Measurements from ENCODE around the gene IGF1R. TPM values are rescaled to one million over a fixed set of nuclear protein-coding genes. Genes with fewer than 3 reads are reported as not detected.
A peak's percentile ranks its signal among the peaks of the same experiment; 100 is the strongest.

Gene IGF1R
- total RNA-seq, 1 donor from 2014 or later, result 145 TPM

GRCh38 chr15:98900356-98900755, 252.0 kb downstream of the IGF1R start:
- Mint-ChIP-seq H3K4me3 (ENCODE audit: unreplicated experiment) (no peak overlapping the region), H3K27me3 (ENCODE audit: unreplicated experiment) (peaks cover 16% of the 10 kb centered on the region), H3K36me3 (ENCODE audit: unreplicated experiment) (peaks cover 19% of the 10 kb centered on the region), H3K4me1 (ENCODE audit: low read depth, unreplicated experiment) (peaks cover 48% of the 10 kb centered on the region), H3K9me3 (ENCODE audit: unreplicated experiment) (peaks cover 13% of the 10 kb centered on the region), H3K27ac (ENCODE audit: unreplicated experiment) (peak overlapping the region; percentile 54)
- TF ChIP-seq CTCF (IDR thresholded peaks at IDR 0.05; ENCODE audit: partially characterized antibody, unreplicated experiment), result no peak
- no peak for DNase-seq

GRCh38 chr15:98901434-98902072, 253.2 kb downstream of the IGF1R start:
- H3K36me3 Mint-ChIP-seq (ENCODE audit: unreplicated experiment), result peaks cover 17% of the 10 kb centered on the region
- peak overlapping the region; percentile 16 for H3K27ac Mint-ChIP-seq (ENCODE audit: unreplicated experiment)
- no peak for DNase-seq
- peak overlapping the region; percentile 34 for H3K4me3 Mint-ChIP-seq (ENCODE audit: unreplicated experiment)
- H3K27me3 Mint-ChIP-seq (ENCODE audit: unreplicated experiment), result peaks cover 14% of the 10 kb centered on the region
- H3K4me1 Mint-ChIP-seq (ENCODE audit: low read depth, unreplicated experiment), result peaks cover 50% of the 10 kb centered on the region
- no peak for TF ChIP-seq CTCF (IDR thresholded peaks at IDR 0.05; ENCODE audit: partially characterized antibody, unreplicated experiment)
- H3K9me3 Mint-ChIP-seq (ENCODE audit: unreplicated experiment), result peaks cover 13% of the 10 kb centered on the region

- Mint-ChIP-seq H3K9me3 (ENCODE audit: unreplicated experiment) (peaks cover 12% of the 10 kb centered on the region), H3K36me3 (ENCODE audit: unreplicated experiment) (peaks cover 6% of the 10 kb centered on the region), H3K27me3 (ENCODE audit: unreplicated experiment) (peaks cover 10% of the 10 kb centered on the region), H3K4me3 (ENCODE audit: unreplicated experiment) (no peak overlapping the region), H3K4me1 (ENCODE audit: low read depth, unreplicated experiment) (peaks cover 49% of the 10 kb centered on the region), H3K27ac (ENCODE audit: unreplicated experiment) (peak overlapping the region; percentile 96)
- no peak for TF ChIP-seq CTCF (IDR thresholded peaks at IDR 0.05; ENCODE audit: partially characterized antibody, unreplicated experiment)
- no peak for DNase-seq
Observed at GRCh38 chr15:98902931-98903330, 254.6 kb downstream of the IGF1R start.

GRCh38 chr15:98903377-98904018, 255.2 kb downstream of the IGF1R start:
- Mint-ChIP-seq H3K36me3 (ENCODE audit: unreplicated experiment) (peaks cover 6% of the 10 kb centered on the region), H3K4me3 (ENCODE audit: unreplicated experiment) (peak overlapping the region; percentile 53), H3K27me3 (ENCODE audit: unreplicated experiment) (peaks cover 12% of the 10 kb centered on the region), H3K9me3 (ENCODE audit: unreplicated experiment) (peaks cover 12% of the 10 kb centered on the region), H3K4me1 (ENCODE audit: low read depth, unreplicated experiment) (peaks cover 54% of the 10 kb centered on the region), H3K27ac (ENCODE audit: unreplicated experiment) (peak overlapping the region; percentile 96)
- DNase-seq, result no peak
- no peak for TF ChIP-seq CTCF (IDR thresholded peaks at IDR 0.05; ENCODE audit: partially characterized antibody, unreplicated experiment)

- peak; percentile 45 for DNase-seq
- peak overlapping the region; percentile 96 for H3K27ac Mint-ChIP-seq (ENCODE audit: unreplicated experiment)
- peaks cover 6% of the 10 kb centered on the region for H3K36me3 Mint-ChIP-seq (ENCODE audit: unreplicated experiment)
- H3K4me1 Mint-ChIP-seq (ENCODE audit: low read depth, unreplicated experiment), result peaks cover 49% of the 10 kb centered on the region
- H3K9me3 Mint-ChIP-seq (ENCODE audit: unreplicated experiment), result peaks cover 14% of the 10 kb centered on the region
- no peak overlapping the region for H3K4me3 Mint-ChIP-seq (ENCODE audit: unreplicated experiment)
- no peak for TF ChIP-seq CTCF (IDR thresholded peaks at IDR 0.05; ENCODE audit: partially characterized antibody, unreplicated experiment)
- peaks cover 15% of the 10 kb centered on the region for H3K27me3 Mint-ChIP-seq (ENCODE audit: unreplicated experiment)
Observed at GRCh38 chr15:98904544-98904943, 256.2 kb downstream of the IGF1R start.

Data from glutamatergic neuron (in vitro differentiated cells).